K562 (cell line): ENCODE data around the gene RBBP5. TPM values are rescaled to one million over a fixed set of nuclear protein-coding genes. Genes with fewer than 3 reads are reported as not detected.

Experiments used
- ATAC-seq: fragments of 200-7000 bp; cut with Tn5 transposase; 3 replicates; pipeline ENCODE4 v1.9.1; 2020; ENCODE audit warnings: moderate library complexity
- BruUV-seq: library from RNA; stranded (reverse); fragments of 400-500 nt; replicated peaks from 2 replicates; lab custom pipeline; 2021; lab: Mats Ljungman, UMichigan
- CTCF ChIA-PET: fragments of 300-600 bp; formaldehyde crosslinking; extraction: SDS; loops from one replicate; lab custom pipeline; 2021; ENCODE audit warnings: low intra/inter-chr PET ratio; lab: Yijun Ruan, JAX
- POLR2A ChIA-PET: fragments of 300-600, 350-650 bp; sonication (Branson Sonifier 250); formaldehyde crosslinking; extraction: SDS; loops from one replicate; lab custom pipeline; 2021; ENCODE audit warnings: antibody characterized with exemption, inconsistent platforms; lab: Yijun Ruan, JAX
- DNase-seq, 4 experiments: peaks; one replicate each; pipeline versions ENCODE4 v3.0.0 to v3.0.0-alpha.2; 2011 to 2018; ENCODE audit warnings: low spot score in 3 of 4, mixed read lengths in 3 of 4; ENCODE audit errors: extremely low read depth in 1 of 4
- FAIRE-seq: peaks from 2 replicates; lab custom pipeline; 2011; peaks lifted over from hg19 to GRCh38; lab: Jason Lieb, UNC
- H2AFZ ChIP-seq: 2 replicates; pipeline ENCODE4 v1.6.0; 2011; ENCODE audit warnings: low read depth, low read length, control low read depth, inconsistent platforms
- H3K27ac ChIP-seq: fragments of 200-600 bp; 3 replicates; pipeline ENCODE4 v1.8.0; 2011; ENCODE audit warnings: low read depth, mild to moderate bottlenecking, control low read depth, inconsistent platforms, low read length, moderate library complexity, mixed read lengths; ENCODE audit errors: extremely low read depth
- H3K27me3 ChIP-seq, 2 experiments: fragments of 300-600 bp in 1 of 2; 2 replicates in 1 of 2; 3 replicates in 1 of 2; pipeline versions ENCODE4 v1.6.0 to v1.8.0; 2011; ENCODE audit warnings: inconsistent platforms in 2 of 2, low read length in 2 of 2, mild to moderate bottlenecking in 1 of 2, mixed read lengths in 1 of 2, moderate library complexity in 1 of 2; ENCODE audit not compliant: control insufficient read depth in 2 of 2, insufficient read depth in 2 of 2
- H3K36me3 ChIP-seq: fragments of 300-600 bp; 3 replicates; pipeline ENCODE4 v1.8.0; 2011; ENCODE audit warnings: mild to moderate bottlenecking, low read length, inconsistent platforms; ENCODE audit not compliant: control insufficient read depth, insufficient read depth
- H3K4me1 ChIP-seq, 2 experiments: fragments of 200-600 bp in 1 of 2; replicated peaks in 1 of 2; 2 replicates in 1 of 2; 3 replicates in 1 of 2; pipeline versions ENCODE4 v1.5.1 to v1.8.0; 2011; ENCODE audit warnings: inconsistent platforms in 2 of 2, low read length in 2 of 2, mild to moderate bottlenecking in 1 of 2, mixed read lengths in 1 of 2, moderate library complexity in 1 of 2; ENCODE audit not compliant: control insufficient read depth in 2 of 2, insufficient read depth in 2 of 2
- H3K4me2 ChIP-seq: 2 replicates; pipeline ENCODE4 v1.6.1; 2011; ENCODE audit warnings: low read length, control low read depth, inconsistent platforms, mixed read lengths; ENCODE audit not compliant: insufficient read depth
- H3K4me3 ChIP-seq: fragments of 200-600 bp; sonication (generic), shearing (Covaris generic); 2 replicates; pipeline ENCODE4 v1.5.1; 2016; ENCODE audit warnings: control low read depth, inconsistent platforms
- H3K79me2 ChIP-seq: fragments of 200-600 bp; 3 replicates; pipeline ENCODE4 v1.8.0; 2011; ENCODE audit warnings: low read length, inconsistent platforms; ENCODE audit not compliant: control insufficient read depth, insufficient read depth
- H3K9ac ChIP-seq, 2 experiments: 2 replicates each; pipeline versions ENCODE4 v1.6.0 to v1.6.1; 2011; ENCODE audit warnings: low read depth in 2 of 2, low read length in 2 of 2, control low read depth in 1 of 2, inconsistent platforms in 1 of 2, mild to moderate bottlenecking in 1 of 2, mixed read lengths in 1 of 2; ENCODE audit not compliant: insufficient read depth in 1 of 2
- H3K9me1 ChIP-seq: one replicate; pipeline ENCODE4 v1.6.0; 2011; ENCODE audit warnings: inconsistent platforms, mild to moderate bottlenecking, low read length, moderate library complexity; ENCODE audit not compliant: control insufficient read depth, insufficient read depth
- H3K9me3 ChIP-seq: replicated peaks from 2 replicates; pipeline ENCODE4 v1.5.1; 2011; ENCODE audit warnings: low read depth, low read length, inconsistent platforms; ENCODE audit not compliant: control insufficient read depth, insufficient read depth
- H4K20me1 ChIP-seq: replicated peaks from 2 replicates; pipeline ENCODE4 v1.6.1; 2011; ENCODE audit warnings: low read length, inconsistent platforms, mixed read lengths; ENCODE audit not compliant: control insufficient read depth, insufficient read depth
- C11orf30 ChIP-seq: fragments of 450-650 bp; IDR thresholded peaks from 2 replicates; pipeline ENCODE4 v1.6.1; 2016; ENCODE audit warnings: low read depth, mild to moderate bottlenecking
- CBFB ChIP-seq: sonication (generic); formaldehyde crosslinking; IDR thresholded peaks from 2 replicates; pipeline ENCODE4 v1.4.0; 2020; ENCODE audit warnings: mild to moderate bottlenecking, missing genetic modification reagents
- GMEB1 ChIP-seq: fragments of 250-450 bp; sonication (Bioruptor Pico); IDR thresholded peaks from 2 replicates; pipeline ENCODE4 v1.4.0; 2020; ENCODE audit warnings: mild to moderate bottlenecking
- MAFF ChIP-seq: IDR thresholded peaks from 2 replicates; pipeline ENCODE4 v1.6.1; 2012; ENCODE audit warnings: low read length, improper control_type of control experiment
- MAFG ChIP-seq: fragments of 450-650 bp; conservative IDR thresholded peaks from 2 replicates; pipeline ENCODE4 v1.6.1; 2016; ENCODE audit warnings: missing genetic modification characterization, missing compliant biosample characterization
- MAFK ChIP-seq: IDR thresholded peaks from 2 replicates; pipeline ENCODE4 v1.6.1; 2011; ENCODE audit warnings: low read length, improper control_type of control experiment
- NFE2 ChIP-seq: IDR thresholded peaks from 2 replicates; pipeline ENCODE4 v1.6.1; 2014; ENCODE audit warnings: antibody characterized with exemption, low read depth
- NFIC ChIP-seq: fragments of 450-650 bp; IDR thresholded peaks from 2 replicates; pipeline ENCODE4 v1.6.1; 2017; ENCODE audit warnings: mild to moderate bottlenecking, inconsistent platforms
- SNRNP70 ChIP-seq: fragments of 200-400 bp; formaldehyde crosslinking; optimal IDR thresholded peaks from 2 replicates; pipeline ENCODE3; 2017; ENCODE audit warnings: low read depth, low read length
- WHSC1 ChIP-seq: IDR thresholded peaks from one replicate; pipeline ENCODE4 v1.6.1; 2012; ENCODE audit warnings: low read length, control low read depth, inconsistent platforms
- ZNF316 ChIP-seq: fragments of 450-650 bp; IDR thresholded peaks from 2 replicates; pipeline ENCODE4 v1.6.1; 2016
- WGBS: fragments of 100-300 bp; shearing (Covaris generic); methylation state at CpG from one replicate; pipeline ENCODE4 v1.1.6; 2016; ENCODE audit warnings: low coverage, mixed read lengths; ENCODE audit not compliant: insufficient coverage; ENCODE audit errors: missing lambda C conversion rate; 5-methylcytosine and 5-hydroxymethylcytosine counted together
- in situ Hi-C: fragments of 300-500 bp; cut with MboI; formaldehyde crosslinking; loops from 4 replicates; pipeline ENCODE4 v1.15.0; 2018; ENCODE audit warnings: inconsistent platforms, mixed read lengths
- intact Hi-C: fragments of 100-400 bp; cut with micrococcal nuclease; formaldehyde crosslinking; loops from 2 replicates; pipeline ENCODE4 v1.14.2; 2022
- polyA plus RNA-seq, 8 experiments: library from polyadenylated mRNA; depleted of rRNA in 4 of 8; stranded (reverse) in 5 of 8; unstranded in 3 of 8; fragments of >200 nt; fragmentation: Nextera tagmentation in 2 of 8; fragmentation: Illumina TruSeq in 1 of 8; extraction: Ambion mirVana in 2 of 8; extraction: Trizol in 1 of 8; gene quantifications; 2 replicates each; pipeline versions ENCODE4 v1.2.1 to v1.2.3, GENCODE V29; 2011 to 2014; ENCODE audit warnings: inconsistent platforms in 1 of 8, missing spikeins in 1 of 8
- total RNA-seq, 7 experiments: library from RNA; depleted of rRNA in 6 of 7; stranded (reverse); fragments of >200 nt in 6 of 7; fragmentation: Illumina TruSeq in 2 of 7; extraction: Trizol in 2 of 7; gene quantifications; 2 replicates each; pipeline versions ENCODE4 v1.2.1 to v1.2.3, GENCODE V29; 2011 to 2021; ENCODE audit warnings: low replicate concordance in 1 of 7
- TF ChIP-seq, protein P1 (sequence below): fragments of 450-650 bp; IDR thresholded peaks from 2 replicates; pipeline ENCODE4 v1.6.1; 2017; ENCODE audit warnings: antibody characterized with exemption, mild to moderate bottlenecking

The RBBP5 gene
- total and polyA plus RNA-seq, 9 of the 15 experiments (the other 6 are each of a cell fraction or from before 2014, with no cell fraction given), result 17.2 to 37.4 (median 28.4) TPM

DNA sequence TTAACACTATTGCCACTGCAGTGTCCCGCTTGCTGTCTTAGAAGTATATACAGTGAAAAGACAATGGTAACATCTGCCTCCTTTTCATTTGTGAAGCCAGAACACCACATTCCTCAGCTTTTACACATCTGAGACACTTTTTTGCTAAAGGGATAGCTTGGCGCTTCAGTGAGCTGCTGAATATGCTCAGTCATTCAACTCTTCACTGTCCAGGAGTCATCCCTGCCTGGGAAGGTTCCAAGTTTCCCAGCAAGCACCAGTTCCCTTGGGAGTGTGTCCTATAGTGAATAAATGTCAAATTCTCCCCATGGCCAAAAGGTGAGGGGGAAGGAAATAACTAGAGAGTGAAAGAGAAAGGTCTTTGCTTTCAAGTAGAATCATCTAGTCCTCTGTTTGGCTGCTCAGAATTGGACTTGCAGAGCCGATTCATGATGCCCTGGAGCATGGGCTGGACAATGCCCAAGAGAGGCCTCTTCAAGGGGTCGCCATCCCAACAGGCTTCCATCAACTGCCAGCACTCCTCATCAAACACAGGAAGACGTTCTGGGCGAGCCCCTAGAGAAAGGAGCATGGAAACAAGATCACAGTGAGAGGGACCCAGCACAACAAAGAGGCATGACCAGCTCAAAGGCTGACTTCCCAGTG lies 25.5 kb upstream of the RBBP5 start:
- ATAC-seq, result no peak
- no peak overlapping the region for H2AFZ ChIP-seq
- peaks cover 22% of the 10 kb centered on the region; the same call in 2 of the 3 replicates for H3K36me3 ChIP-seq
- POLR2A ChIA-PET, result interaction anchor here (0.6 to 2.9 kb wide), 5 partner anchors 11 to 75 kb away, joined by 3 to 17 read pairs (median 3); no protein-coding TSS in a partner anchor
- intact Hi-C loops (no loop called here), in situ Hi-C loops (no loop called here)
- CTCF ChIA-PET, result no interaction called here
- DNase-seq, result peak in 1 of 4 experiments; percentile 10
- no peak for FAIRE-seq
- H3K4me1 ChIP-seq, result peaks cover 0 to 3% of the 10 kb centered on the region in 2 experiments; a peak in 2 of 5 replicates
- no peak overlapping the region for H3K4me3 ChIP-seq
- H3K79me2 ChIP-seq, result no peaks in the 10 kb centered on the region
- H3K9me3 ChIP-seq, result no peaks in the 10 kb centered on the region
- no peak overlapping the region for H3K27ac ChIP-seq
- 53% methylated on average over 6 of the region's 6 CpGs for WGBS
- no peaks in the 10 kb centered on the region for H4K20me1 ChIP-seq
- no peak overlapping the region for H3K9ac ChIP-seq
- no peaks in the 10 kb centered on the region for H3K9me1 ChIP-seq
- no TSS peak for BruUV-seq
- H3K27me3 ChIP-seq, result no peaks in the 10 kb centered on the region
- H3K4me2 ChIP-seq, result no peak overlapping the region; the same call in 1 of the 2 replicates
- TF ChIP-seq GMEB1 (no peak), SNRNP70 (no peak), C11orf30 (peak; percentile 63), MAFF (peak; percentile 8; the same call in 1 of the 2 replicates), WHSC1 (peak; percentile 76), MAFG (tag) (peak; percentile 90), MAFK (peak; percentile 53; the same call in 1 of the 2 replicates), ZNF316 (peak; percentile 38; the same call in 1 of the 2 replicates), NFIC (peak; percentile 62), NFE2 (peak; percentile 61), CBFB (no peak)
- TF ChIP-seq, protein P1, sequence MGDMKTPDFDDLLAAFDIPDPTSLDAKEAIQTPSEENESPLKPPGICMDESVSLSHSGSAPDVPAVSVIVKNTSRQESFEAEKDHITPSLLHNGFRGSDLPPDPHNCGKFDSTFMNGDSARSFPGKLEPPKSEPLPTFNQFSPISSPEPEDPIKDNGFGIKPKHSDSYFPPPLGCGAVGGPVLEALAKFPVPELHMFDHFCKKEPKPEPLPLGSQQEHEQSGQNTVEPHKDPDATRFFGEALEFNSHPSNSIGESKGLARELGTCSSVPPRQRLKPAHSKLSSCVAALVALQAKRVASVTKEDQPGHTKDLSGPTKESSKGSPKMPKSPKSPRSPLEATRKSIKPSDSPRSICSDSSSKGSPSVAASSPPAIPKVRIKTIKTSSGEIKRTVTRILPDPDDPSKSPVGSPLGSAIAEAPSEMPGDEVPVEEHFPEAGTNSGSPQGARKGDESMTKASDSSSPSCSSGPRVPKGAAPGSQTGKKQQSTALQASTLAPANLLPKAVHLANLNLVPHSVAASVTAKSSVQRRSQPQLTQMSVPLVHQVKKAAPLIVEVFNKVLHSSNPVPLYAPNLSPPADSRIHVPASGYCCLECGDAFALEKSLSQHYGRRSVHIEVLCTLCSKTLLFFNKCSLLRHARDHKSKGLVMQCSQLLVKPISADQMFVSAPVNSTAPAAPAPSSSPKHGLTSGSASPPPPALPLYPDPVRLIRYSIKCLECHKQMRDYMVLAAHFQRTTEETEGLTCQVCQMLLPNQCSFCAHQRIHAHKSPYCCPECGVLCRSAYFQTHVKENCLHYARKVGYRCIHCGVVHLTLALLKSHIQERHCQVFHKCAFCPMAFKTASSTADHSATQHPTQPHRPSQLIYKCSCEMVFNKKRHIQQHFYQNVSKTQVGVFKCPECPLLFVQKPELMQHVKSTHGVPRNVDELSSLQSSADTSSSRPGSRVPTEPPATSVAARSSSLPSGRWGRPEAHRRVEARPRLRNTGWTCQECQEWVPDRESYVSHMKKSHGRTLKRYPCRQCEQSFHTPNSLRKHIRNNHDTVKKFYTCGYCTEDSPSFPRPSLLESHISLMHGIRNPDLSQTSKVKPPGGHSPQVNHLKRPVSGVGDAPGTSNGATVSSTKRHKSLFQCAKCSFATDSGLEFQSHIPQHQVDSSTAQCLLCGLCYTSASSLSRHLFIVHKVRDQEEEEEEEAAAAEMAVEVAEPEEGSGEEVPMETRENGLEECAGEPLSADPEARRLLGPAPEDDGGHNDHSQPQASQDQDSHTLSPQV, result peak; percentile 60; the same call in 1 of the 2 replicates
